Kidney glomerular epithelial cell (primary cell): Measurements from ENCODE around the gene ATXN7L1.
"Not testable (repeated sequence)": the region's sequence is repeated elsewhere in the genome, so short reads cannot be mapped to it uniquely, and the experiment has no call there.

Source experiments
- DNase-seq: peaks from one replicate; lab custom pipeline; 2025; lab: John Stamatoyannopoulos, UW

Gene ATXN7L1

DNA sequence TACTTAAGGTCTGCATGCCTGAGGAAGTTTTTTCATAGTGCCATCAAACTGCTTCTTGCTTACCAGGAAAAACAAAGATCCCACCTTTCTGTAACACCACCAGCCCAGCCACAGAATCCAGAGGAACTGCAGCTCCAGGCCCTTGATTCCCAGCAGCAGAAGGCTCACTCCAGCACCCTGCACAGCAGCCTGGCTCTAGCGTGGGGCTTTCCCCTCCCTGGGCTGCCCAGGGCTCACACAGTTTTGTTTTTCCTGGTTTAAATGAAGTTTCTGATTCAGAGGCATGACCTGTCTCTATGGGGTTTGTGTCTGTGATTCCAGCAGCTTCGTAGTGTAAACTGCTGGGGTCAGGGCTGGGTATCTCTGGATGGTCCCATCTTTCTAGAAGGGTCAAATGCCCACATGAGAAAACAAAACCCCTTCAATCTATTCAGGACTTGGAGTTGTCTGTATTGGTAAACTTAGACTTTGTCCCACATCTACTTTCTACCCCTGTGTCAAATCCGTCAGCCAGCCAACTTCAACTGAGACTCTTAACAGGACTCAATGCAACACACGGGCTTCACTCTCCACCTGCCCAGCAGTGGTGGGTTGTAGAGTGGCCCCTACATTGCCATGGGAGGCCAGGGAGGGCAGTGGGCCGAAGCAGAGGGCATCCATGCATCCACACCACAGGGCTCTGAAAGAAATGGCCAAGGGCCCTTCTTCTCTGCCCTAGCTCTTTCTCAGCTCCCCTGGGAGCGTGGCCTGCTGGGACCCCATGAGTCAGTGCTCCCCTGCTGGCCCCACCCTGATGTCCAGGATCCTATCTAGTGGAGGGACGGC, 73.6 kb downstream of the ATXN7L1 start:
- DNase-seq, result peak; percentile 29

GRCh38 chr7:105800849-105801534, 75.4 kb downstream of the ATXN7L1 start:
- DNase-seq, result no peak

DNA sequence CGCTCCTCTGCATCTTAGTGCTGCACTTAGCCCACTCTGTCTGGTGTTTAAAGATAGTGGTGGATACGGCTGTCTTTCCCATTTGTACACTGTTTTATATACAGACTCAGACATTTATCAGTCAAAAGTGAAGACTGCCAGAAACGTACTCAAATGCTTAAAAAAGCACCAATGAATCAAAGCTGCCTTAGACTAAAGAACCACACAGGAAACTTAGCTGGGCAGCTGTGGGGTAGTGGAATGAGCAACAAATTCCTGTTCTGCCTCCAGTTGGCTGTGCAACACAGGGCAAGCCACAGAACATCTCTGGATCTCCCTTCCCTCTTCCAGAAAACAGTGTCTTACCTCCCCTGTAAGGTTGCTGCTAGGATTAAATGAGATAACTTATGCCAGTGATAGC, 76.0 kb downstream of the ATXN7L1 start:
- no peak for DNase-seq

DNA sequence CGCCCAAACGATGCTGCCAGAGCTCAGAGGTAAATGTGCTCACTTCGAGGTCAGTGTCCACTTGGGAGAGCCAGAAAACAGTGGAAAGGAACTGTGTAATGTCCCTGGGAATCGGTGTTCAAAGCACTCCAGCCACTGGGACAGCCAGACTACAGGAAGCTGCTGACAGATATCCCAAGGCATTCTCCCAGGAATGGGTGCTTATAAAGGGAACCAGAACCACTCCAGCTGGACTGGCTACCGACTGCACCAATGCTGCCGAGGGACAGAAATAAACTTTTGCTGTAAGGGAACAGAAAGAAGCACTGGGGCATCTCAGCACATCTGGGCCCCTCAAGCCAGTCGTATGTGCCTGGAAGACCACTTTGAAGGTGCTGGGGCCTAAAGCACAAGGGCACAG, 76.7 kb downstream of the ATXN7L1 start:
- DNase-seq, result no peak

DNA sequence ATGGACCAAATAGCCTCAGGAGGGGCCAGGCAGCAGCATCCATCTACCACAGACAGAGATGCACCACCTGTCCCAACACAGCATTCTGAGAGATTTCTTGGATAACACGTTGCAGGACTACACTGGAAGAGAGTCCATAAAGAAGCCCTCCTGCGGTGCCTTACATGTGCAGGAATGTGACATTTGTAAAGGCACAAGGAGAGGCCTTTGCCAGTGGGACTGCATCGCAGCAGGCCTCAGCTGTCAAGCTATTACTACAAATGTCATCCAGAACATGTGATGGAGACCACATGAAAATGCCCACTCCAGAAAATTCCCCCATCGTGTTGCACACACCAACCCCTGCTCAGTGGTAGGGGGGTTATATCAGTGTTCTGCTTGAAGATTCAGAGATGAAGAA, 77.4 kb downstream of the ATXN7L1 start:
- DNase-seq, result no peak

GRCh38 chr7:105797652-105798051, 78.7 kb downstream of the ATXN7L1 start:
- no peak for DNase-seq

DNA sequence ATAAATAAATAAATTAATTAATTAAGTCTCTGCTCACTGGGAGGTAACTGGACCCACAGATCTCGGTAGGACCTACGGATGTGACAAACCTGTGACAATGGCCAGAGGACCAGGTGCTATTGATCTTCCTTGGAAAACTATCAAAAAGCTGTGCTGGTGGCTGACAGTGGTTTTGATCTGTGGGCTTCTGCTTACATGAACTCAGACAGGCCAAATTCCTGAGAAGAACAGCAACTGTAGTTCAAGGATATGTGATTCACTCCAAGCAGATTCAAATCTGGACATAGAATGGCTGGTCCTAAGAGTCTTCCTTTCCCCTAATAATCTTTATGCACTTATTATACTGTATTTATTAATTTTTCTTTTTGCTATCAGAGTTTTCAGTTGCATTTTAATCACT, 80.0 kb downstream of the ATXN7L1 start:
- DNase-seq, result no peak

- no peak for DNase-seq
These were observed 81.4 kb downstream of the ATXN7L1 start for GRCh38 chr7:105794741-105795729.

DNA sequence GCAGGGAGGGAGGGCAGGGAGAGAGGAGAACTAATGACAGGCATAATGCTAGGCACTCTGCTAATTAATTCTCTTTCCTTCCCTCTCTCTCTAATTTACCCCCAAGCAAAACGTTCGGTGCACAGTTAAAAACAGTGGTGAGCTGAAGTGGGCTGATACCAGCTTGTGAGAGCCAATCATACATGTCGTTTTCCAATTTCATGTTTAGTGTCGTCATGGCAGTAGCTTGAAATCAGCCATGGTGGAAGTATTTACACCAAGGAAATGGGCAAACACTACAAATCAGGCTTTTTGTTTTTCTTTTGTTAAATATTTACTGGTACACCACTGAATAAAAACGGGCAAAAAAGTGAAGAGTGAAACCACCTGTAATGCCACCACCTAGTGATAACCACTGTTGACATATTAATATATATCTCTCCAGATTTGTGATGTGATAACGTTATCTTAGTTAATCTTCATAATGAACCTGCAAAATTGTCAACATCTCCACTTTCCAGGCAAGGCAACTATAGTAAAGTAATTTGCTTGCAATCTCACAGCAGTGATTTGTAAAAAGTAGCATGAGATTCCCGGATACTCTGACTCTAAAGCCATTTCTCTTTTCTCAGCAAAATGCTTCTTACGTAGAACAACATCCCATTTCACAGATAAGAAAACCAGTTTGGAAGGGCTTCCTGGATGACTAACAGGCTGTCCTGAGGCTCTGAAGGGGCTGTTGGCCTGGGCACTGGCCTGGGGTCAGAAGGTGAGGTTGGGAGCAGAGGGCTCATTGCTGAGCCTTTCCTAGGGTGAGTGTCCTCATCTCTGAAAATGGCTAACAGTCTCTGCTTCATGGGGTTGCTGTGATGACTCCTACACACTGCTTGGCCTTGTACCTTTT, 83.7 kb downstream of the ATXN7L1 start:
- DNase-seq, result no peak

DNA sequence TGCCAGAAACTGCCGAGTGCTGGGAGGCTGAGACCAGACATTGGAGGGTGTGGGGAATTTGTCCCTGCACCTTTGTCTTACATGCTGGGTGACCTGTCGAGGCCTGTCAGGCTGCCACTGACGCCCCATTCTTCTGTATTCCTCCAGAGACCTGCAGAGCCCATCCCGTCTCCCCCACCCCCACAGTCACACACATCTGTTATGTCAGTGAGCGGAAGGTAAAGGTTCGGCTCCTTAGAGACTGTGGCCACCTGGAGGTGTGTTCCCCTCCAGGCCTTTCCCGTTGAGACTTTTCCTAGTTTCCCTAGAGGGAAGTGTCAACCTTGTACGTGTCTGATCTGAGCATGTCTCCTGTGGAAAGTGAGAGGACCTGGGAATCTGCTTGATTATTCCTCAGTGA, 84.5 kb downstream of the ATXN7L1 start:
- no peak for DNase-seq

- DNase-seq, result no peak
These were observed 85.4 kb downstream of the ATXN7L1 start for GRCh38 chr7:105790996-105791395.

DNA sequence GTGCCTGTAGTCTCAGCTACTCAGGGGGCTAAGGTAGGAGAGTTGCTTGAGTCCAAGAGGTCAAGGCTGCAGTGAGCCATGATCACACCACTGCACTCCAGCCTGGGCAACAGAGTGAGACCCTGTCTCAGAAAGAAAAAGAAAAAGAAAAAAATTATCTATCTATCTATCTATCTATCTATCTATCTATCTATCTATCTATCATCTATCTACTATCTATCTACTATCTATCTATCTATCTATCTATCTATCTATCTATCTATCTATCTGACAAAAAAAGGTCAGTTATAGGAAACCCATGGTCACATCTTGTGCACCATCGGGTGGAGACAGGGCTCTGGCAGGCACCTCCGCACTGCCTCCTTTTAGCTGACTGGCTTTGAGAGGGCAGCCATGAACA, 85.9 kb downstream of the ATXN7L1 start:
- DNase-seq, result not testable (repeated sequence)

- DNase-seq, result no peak
These were observed 87.5 kb downstream of the ATXN7L1 start for GRCh38 chr7:105788816-105789349.

- no peak for DNase-seq
These were observed 88.0 kb downstream of the ATXN7L1 start for GRCh38 chr7:105788356-105788755.

DNA sequence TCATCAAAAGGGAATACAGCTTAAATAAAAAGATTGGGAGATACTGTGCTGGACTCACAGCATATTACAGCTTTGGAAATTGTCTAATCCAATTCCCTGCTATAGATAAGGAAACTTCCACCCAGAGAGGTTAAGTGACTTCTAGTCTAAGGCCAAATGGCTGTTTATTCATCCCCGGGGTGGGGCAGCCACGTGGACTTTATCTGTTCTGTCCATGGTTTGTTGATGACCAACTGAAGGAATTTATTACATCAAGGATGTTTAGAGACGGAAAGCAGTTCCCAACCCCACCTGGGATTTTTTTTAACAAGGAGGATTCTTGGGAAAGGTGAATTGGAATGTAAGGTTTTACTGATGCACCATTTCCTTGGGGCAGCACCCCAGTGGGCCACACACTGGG, 88.6 kb downstream of the ATXN7L1 start:
- no peak for DNase-seq

GRCh38 chr7:105786520-105787470, 89.6 kb downstream of the ATXN7L1 start:
- no peak for DNase-seq

DNA sequence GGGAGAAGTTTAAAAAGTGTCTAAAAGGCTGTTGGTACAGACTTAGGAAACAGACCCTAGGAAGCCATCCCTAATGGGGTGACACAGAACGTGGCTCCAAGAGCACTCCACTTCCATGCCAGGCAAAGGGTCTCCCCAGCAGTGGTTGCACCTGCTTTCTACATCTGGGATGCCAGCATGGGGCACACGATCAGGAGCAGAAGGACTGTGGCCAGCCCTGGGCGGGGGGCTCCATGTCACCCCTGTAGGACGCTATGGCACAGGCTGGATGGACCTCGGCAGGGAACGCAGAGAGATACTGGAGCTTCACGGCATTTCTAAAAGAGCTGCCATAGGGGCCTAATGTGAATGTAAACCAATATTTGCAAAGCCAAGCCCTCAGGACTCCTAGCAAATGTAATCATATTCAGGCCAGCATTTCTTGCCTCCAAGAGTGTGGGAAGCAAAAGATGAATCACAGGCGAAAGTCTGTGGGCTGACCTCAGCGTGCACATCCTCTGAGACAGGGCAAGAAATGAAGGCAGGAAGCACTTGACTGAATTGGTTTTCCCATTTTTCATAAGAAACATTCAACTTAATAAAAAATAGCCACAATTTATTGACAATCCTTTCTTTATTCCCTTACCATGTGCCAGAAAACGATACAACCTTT, 93.9 kb downstream of the ATXN7L1 start:
- DNase-seq, result peak; percentile 64

GRCh38 chr7:105779856-105780780, 96.3 kb downstream of the ATXN7L1 start:
- no peak for DNase-seq
